HepG2 (cell line): Measurements from ENCODE around the gene NUTF2. TPM values are rescaled to one million over a fixed set of nuclear protein-coding genes. Genes with fewer than 3 reads are reported as not detected.

Experiments used
- CBX2 ChIP-seq, 2 experiments: fragments of 200-600 bp in 1 of 2; sonication (generic); formaldehyde crosslinking in 1 of 2; IDR thresholded peaks; 2 replicates each; pipeline versions ENCODE4 v1.7.0 to v1.8.1; 2018 to 2022; ENCODE audit warnings: low read depth in 2 of 2, low read length in 1 of 2, mild to moderate bottlenecking in 1 of 2, missing genetic modification reagents in 1 of 2
- EZH2 ChIP-seq: conservative IDR thresholded peaks from 2 replicates; pipeline ENCODE4 v1.6.1; 2012; ENCODE audit warnings: mild to moderate bottlenecking, low read depth, low read length, moderate library complexity
- HINFP ChIP-seq: sonication (generic); formaldehyde crosslinking; IDR thresholded peaks from 2 replicates; pipeline ENCODE4 v1.4.0; 2020; ENCODE audit warnings: low read depth, mild to moderate bottlenecking, missing genetic modification reagents
- HNF4A ChIP-seq: sonication (generic); formaldehyde crosslinking; IDR thresholded peaks from 2 replicates; pipeline ENCODE4 v1.4.0; 2020; ENCODE audit warnings: missing genetic modification reagents
- KLF9 ChIP-seq: IDR thresholded peaks from 2 replicates; pipeline ENCODE4 v1.6.1; 2016; ENCODE audit warnings: low read depth
- MXI1 ChIP-seq: IDR thresholded peaks from 3 replicates; pipeline ENCODE4 v1.6.1; 2012; ENCODE audit warnings: low read depth, low read length, inconsistent platforms, borderline replicate concordance
- NFYB ChIP-seq: sonication (generic); formaldehyde crosslinking; IDR thresholded peaks from 2 replicates; pipeline ENCODE4 v1.4.0; 2020; ENCODE audit warnings: missing genetic modification reagents
- NR2F1 ChIP-seq, 2 experiments: fragments of 450-650 bp in 1 of 2; formaldehyde crosslinking in 1 of 2; IDR thresholded peaks; 2 replicates each; pipeline versions ENCODE4 v1.5.0 to v1.6.1; 2016 to 2020; ENCODE audit warnings: mild to moderate bottlenecking in 1 of 2, missing compliant biosample characterization in 1 of 2, missing genetic modification reagents in 1 of 2, moderate library complexity in 1 of 2
- PBX3 ChIP-seq: sonication (generic); formaldehyde crosslinking; IDR thresholded peaks from 2 replicates; pipeline ENCODE4 v1.8.1; 2023; ENCODE audit warnings: missing genetic modification reagents, inconsistent platforms, borderline replicate concordance
- POLR2AphosphoS2 ChIP-seq: IDR thresholded peaks from 2 replicates; pipeline ENCODE4 v1.6.1; 2011; ENCODE audit warnings: low read depth, low read length, improper control_type of control experiment
- SOX5 ChIP-seq: IDR thresholded peaks from 2 replicates; pipeline ENCODE4 v1.6.1; 2016; ENCODE audit warnings: borderline replicate concordance
- SRSF4 ChIP-seq: fragments of 200-400 bp; formaldehyde crosslinking; IDR thresholded peaks from one replicate; pipeline ENCODE4 v1.6.1; 2018; ENCODE audit warnings: mild to moderate bottlenecking, low read depth, low read length, moderate library complexity; ENCODE audit not compliant: poor library complexity, severe bottlenecking
- STAT5B ChIP-seq: sonication (generic); formaldehyde crosslinking; IDR thresholded peaks from 2 replicates; pipeline ENCODE4 v1.4.0; 2020; ENCODE audit warnings: missing genetic modification reagents
- ZBTB8A ChIP-seq: sonication (generic); formaldehyde crosslinking; IDR thresholded peaks from 2 replicates; pipeline ENCODE4 v1.4.0; 2020; ENCODE audit warnings: mild to moderate bottlenecking, low read depth, missing genetic modification reagents, borderline replicate concordance
- ZHX2 ChIP-seq, 2 experiments: sonication (generic) in 1 of 2; formaldehyde crosslinking in 1 of 2; IDR thresholded peaks; 2 replicates each; pipeline versions ENCODE4 v1.6.1 to v1.9.0; 2014 to 2022; ENCODE audit warnings: antibody characterized with exemption in 1 of 2, borderline replicate concordance in 1 of 2, inconsistent platforms in 1 of 2, low read depth in 1 of 2, missing genetic modification reagents in 1 of 2
- ZNF3 ChIP-seq: IDR thresholded peaks from 2 replicates; pipeline ENCODE4 v1.7.0; 2017; ENCODE audit warnings: inconsistent platforms
- ZNF724P ChIP-seq: sonication (generic); formaldehyde crosslinking; IDR thresholded peaks from 2 replicates; pipeline ENCODE4 v1.8.0; 2022; ENCODE audit warnings: missing genetic modification reagents, borderline replicate concordance
- ZNF788 ChIP-seq: sonication (generic); formaldehyde crosslinking; IDR thresholded peaks from 2 replicates; pipeline ENCODE4 v1.5.0; 2020; ENCODE audit warnings: mild to moderate bottlenecking, missing genetic modification reagents, borderline replicate concordance
- polyA plus RNA-seq, 8 experiments: library from polyadenylated mRNA; depleted of rRNA in 3 of 8; stranded (reverse) in 7 of 8; unstranded in 1 of 8; fragments of >200 nt; fragmentation: Illumina TruSeq in 4 of 8; extraction: Trizol in 4 of 8; gene quantifications; 2 replicates each; pipeline versions ENCODE4 v1.2.1 to v1.2.3, GENCODE V29; 2011 to 2016; ENCODE audit warnings: low read depth in 4 of 8, missing spikeins in 1 of 8, mixed read lengths in 1 of 8; ENCODE audit not compliant: insufficient read depth in 1 of 8
- total RNA-seq, 5 experiments: library from RNA; depleted of rRNA; stranded (reverse); fragments of >200 nt; fragmentation: Illumina TruSeq; extraction: Trizol; gene quantifications; 2 replicates each; pipeline ENCODE4 v1.2.3, GENCODE V29; 2016; ENCODE audit warnings: low read depth in 1 of 5

The NUTF2 gene
- total and polyA plus RNA-seq, 2 of the 13 experiments (the other 11 are each of a cell fraction or from before 2014, with no cell fraction given): 168 to 214 TPM

GRCh38 chr16:67806428-67807147 lies 40.1 kb upstream of the NUTF2 start, which contains the start of the genes RANBP10 and TSNAXIP1 (continued):
- TF ChIP-seq HINFP (CRISPR knock-in tag) (peak; percentile 55; the same call in 1 of the 2 replicates), ZNF3 (CRISPR knock-in tag) (no peak; the same call in none of the 2 replicates), SRSF4 (no peak), ZBTB8A (CRISPR knock-in tag) (0 out of 2 replicates have a peak, but pooled peaks have one; percentile 38), POLR2AphosphoS2 (no peak), PBX3 (CRISPR knock-in tag) (no peak), EZH2 (no peak), ZNF788 (peak; percentile 83), ZNF724P (CRISPR knock-in tag) (no peak; the same call in 1 of the 2 replicates), STAT5B (CRISPR knock-in tag) (no peak), KLF9 (CRISPR knock-in tag) (peak; percentile 27; the same call in 1 of the 2 replicates), ZHX2 (IDR thresholded peaks at IDR 0.05; ENCODE audit: low read depth) (peak; percentile 34), ZHX2 (CRISPR knock-in tag; IDR thresholded peaks at IDR 0.05; ENCODE audit: borderline replicate concordance) (no peak), CBX2 (IDR thresholded peaks at IDR 0.05; ENCODE audit: low read depth, low read length) (no peak), CBX2 (CRISPR knock-in tag; IDR thresholded peaks at IDR 0.05; ENCODE audit: low read depth) (no peak), MXI1 (peak; percentile 99), SOX5 (no peak), HNF4A (CRISPR knock-in tag) (no peak), NFYB (CRISPR knock-in tag) (peak; percentile 88), NR2F1 (CRISPR knock-in tag; IDR thresholded peaks at IDR 0.05) (peak in 1 of 2 experiments; percentile 1; a peak in 1 of 4 replicates)
